Activated naive CD8-positive, alpha-beta T cell treated with anti-CD3 and anti-CD28 coated beads, Interleukin-2, amount 50 U/mL, for 24 hours (primary cell): ENCODE measurements around the gene VPS13D.

Source experiments
- ATAC-seq: fragments of 150-1000 bp; cut with Tn5 transposase; one replicate; pipeline ENCODE4 v1.10.0; 2021
- DNase-seq: peaks from one replicate; pipeline ENCODE4 v3.0.0; 2021
- H3K27ac Mint-ChIP-seq: one replicate; pipeline ENCODE4 v1.8.0; 2021; ENCODE audit warnings: mild to moderate bottlenecking, mixed read lengths
- H3K27me3 Mint-ChIP-seq: one replicate; pipeline ENCODE4 v1.8.0; 2021; ENCODE audit warnings: mixed read lengths
- H3K36me3 Mint-ChIP-seq: one replicate; pipeline ENCODE4 v1.8.0; 2021; ENCODE audit warnings: low read depth, mixed read lengths
- H3K4me1 Mint-ChIP-seq: one replicate; pipeline ENCODE4 v1.8.0; 2021; ENCODE audit warnings: mixed read lengths
- H3K4me3 Mint-ChIP-seq: one replicate; pipeline ENCODE4 v1.8.0; 2021; ENCODE audit warnings: mild to moderate bottlenecking, moderate library complexity, mixed read lengths
- H3K9me3 Mint-ChIP-seq: one replicate; pipeline ENCODE4 v1.8.0; 2021; ENCODE audit warnings: mixed read lengths

VPS13D gene

DNA sequence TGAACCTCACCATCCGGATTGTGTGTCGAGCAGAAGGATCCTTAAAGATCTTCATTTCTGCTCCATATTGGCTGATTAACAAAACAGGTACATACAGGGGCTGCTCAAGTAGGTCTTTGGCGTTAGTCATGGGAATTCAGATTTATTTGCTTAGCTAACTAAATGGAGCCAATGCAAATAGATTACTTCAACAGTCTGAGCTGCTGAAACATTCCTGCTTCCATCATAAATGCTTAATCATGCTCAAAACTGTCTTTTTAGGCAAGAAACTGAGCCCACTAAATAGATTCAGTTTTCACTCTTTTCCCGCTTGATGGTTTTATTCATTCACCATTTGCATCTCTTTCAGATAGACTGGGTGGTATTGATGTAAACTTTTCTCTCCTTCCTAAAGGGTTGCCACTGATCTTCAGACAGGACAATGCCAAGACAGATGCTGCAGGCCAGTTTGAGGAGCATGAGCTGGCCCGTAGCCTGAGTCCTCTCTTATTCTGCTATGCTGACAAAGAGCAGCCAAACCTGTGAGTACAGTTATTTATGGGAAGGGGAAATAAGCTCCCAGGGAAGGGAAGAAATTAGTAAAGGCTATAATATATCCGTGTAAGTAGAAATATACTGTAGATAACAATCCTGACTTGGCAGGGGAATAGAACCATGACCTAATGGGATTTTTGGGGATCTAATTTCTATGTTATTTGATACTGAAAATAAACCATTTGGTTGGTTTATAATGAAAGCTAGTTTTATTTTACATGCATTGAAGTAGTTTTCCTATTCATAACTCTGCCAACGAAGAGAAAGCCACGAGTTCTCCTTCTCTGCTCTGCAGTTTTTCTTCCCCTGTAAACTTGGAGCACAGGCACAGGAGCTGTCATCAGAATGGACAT lies 126.4 kb downstream of the VPS13D start:
- Mint-ChIP-seq H3K27ac (no peak overlapping the region), H3K4me3 (no peak overlapping the region), H3K36me3 (peaks cover 31% of the 10 kb centered on the region), H3K9me3 (no peaks in the 10 kb centered on the region), H3K4me1 (no peaks in the 10 kb centered on the region), H3K27me3 (no peaks in the 10 kb centered on the region)
- DNase-seq = no peak
- ATAC-seq = no peak

DNA sequence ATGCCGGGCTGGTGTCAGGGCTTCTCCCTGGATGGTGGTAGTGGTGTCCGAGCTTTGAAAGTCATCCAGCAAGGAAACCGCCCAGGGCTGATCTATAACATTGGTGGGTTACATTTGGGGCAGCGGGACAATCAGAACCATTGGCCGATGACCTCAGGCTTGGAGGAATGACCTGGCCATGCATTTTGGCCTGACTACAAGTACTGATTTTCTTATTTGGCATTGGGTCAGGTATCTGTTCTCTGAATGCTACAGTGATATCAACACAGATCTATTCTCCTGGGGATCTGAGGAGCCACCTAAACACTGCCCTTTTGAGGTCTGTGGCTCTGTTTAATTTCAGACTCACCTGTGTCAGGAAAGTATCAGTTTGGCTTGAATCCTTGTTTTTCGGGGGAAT lies 128.7 kb downstream of the VPS13D start:
- Mint-ChIP-seq H3K9me3 (no peaks in the 10 kb centered on the region), H3K4me1 (no peaks in the 10 kb centered on the region), H3K27ac (no peak overlapping the region), H3K27me3 (no peaks in the 10 kb centered on the region), H3K36me3 (peaks cover 36% of the 10 kb centered on the region), H3K4me3 (no peak overlapping the region)
- DNase-seq (no peak), ATAC-seq (no peak)

DNA sequence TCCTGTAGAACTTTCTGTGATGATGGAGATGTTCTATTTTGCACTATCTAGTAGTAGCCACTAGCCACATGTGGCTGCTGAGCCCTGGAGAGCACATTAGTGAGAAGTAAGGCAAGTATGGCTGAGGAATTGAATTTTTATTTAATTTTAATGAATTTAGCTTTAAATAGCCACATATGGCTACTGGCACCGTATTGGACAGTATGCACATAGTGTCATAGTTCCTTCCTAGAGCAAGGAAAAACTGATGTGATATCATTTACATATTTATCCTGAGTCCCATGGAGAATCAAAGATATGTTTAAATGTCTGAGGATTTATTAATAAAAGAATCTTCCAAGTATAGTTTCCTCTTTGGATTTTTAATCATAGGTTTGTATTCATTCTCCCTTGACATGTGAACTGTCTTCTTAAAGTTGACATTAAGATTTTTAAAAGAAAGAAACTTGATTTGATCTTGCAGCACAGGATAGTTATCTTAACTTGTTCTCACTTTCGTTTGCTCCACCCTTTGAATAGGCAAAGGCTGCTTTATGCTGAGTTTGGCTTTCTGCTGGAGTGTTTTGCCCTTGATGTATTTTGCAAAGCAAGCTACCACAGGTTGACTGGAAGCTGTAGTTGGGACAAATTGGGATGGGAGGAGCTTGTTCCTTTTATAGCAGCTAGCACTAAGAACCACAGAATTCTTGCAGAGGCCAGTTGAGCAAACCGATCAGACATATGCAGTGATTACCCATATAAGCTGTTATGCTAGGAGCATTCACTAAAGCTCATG lies 129.7 kb downstream of the VPS13D start:
- Mint-ChIP-seq H3K36me3 (peaks cover 40% of the 10 kb centered on the region), H3K4me1 (no peaks in the 10 kb centered on the region), H3K27me3 (no peaks in the 10 kb centered on the region), H3K27ac (no peak overlapping the region), H3K9me3 (no peaks in the 10 kb centered on the region), H3K4me3 (no peak overlapping the region)
- no peak for ATAC-seq
- no peak for DNase-seq

DNA sequence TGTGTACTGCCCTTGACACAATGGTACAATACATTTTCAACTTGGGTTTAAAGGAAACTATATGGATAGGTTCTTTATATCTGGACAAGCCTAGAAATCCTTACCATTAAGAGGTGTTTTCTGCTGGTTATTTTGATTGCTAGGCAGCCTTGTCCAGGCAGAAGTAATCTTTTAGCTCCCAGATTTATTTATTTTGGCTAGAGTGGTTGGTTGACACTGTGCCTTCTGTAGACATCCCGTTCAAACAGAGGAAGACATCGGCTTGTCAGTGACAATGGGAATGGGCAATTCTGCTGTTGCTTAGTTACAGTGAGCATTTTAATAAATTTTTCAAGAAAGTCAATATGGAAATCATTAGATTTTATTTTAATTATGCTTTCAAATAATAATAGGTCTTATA lies 138.8 kb downstream of the VPS13D start:
- Mint-ChIP-seq H3K9me3 (no peaks in the 10 kb centered on the region), H3K27me3 (no peaks in the 10 kb centered on the region), H3K4me1 (peaks cover 5% of the 10 kb centered on the region), H3K36me3 (peaks cover 34% of the 10 kb centered on the region), H3K27ac (no peak overlapping the region), H3K4me3 (no peak overlapping the region)
- no peak for ATAC-seq
- DNase-seq = no peak

DNA sequence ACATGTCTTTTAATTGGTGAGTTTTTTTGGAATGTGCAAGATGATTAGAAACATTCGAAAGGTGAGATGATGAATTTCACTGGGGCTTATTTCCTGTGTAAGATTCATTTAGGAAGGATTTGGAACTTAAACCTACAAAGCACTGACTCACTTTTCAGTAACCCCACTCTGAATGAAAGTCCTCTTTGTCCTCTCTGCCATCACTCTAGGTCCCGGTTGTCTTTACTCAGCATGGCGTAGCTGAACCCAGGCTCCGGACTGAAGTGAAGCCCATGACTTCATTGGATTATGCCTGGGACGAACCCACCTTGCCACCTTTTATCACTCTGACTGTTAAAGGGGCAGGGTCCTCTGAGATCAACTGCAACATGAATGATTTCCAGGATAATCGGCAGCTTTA lies 139.4 kb downstream of the VPS13D start:
- Mint-ChIP-seq H3K36me3 (peaks cover 35% of the 10 kb centered on the region), H3K9me3 (no peaks in the 10 kb centered on the region), H3K27me3 (no peaks in the 10 kb centered on the region), H3K4me1 (peaks cover 5% of the 10 kb centered on the region), H3K4me3 (no peak overlapping the region), H3K27ac (no peak overlapping the region)
- ATAC-seq (no peak), DNase-seq (no peak)

DNA sequence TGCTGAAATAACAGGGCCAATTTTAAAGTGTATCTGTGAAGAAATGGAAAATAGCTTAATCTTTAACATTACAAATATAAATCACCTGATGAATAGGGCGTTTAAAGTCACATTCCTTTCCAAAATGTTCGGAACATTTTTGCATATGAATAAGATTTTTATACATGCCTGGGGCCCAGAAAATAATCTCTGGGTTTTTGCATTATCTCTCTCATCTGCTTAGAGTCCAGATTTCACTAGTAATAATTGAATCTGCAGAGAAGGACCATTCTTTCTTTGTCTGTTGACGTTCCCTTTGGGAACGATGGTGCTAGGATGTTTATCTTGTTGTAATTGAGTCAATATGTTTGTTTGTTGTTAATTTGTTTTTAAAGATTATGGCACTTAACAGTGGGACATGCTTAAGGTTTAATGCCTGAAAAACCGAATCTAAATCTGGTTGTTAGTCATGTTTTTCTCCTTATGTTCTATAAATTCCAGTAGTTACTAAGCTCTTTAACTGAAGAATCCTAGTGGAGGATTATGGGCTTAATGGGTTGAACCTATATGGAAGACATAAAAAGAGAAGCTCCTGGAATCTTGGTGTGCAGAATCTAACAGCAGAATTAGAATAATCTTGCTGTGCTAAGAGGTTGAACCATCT lies 140.6 kb downstream of the VPS13D start:
- Mint-ChIP-seq H3K9me3 (no peaks in the 10 kb centered on the region), H3K4me3 (no peak overlapping the region), H3K4me1 (peaks cover 5% of the 10 kb centered on the region), H3K36me3 (peaks cover 32% of the 10 kb centered on the region), H3K27ac (no peak overlapping the region), H3K27me3 (no peaks in the 10 kb centered on the region)
- ATAC-seq = no peak
- DNase-seq = no peak

DNA sequence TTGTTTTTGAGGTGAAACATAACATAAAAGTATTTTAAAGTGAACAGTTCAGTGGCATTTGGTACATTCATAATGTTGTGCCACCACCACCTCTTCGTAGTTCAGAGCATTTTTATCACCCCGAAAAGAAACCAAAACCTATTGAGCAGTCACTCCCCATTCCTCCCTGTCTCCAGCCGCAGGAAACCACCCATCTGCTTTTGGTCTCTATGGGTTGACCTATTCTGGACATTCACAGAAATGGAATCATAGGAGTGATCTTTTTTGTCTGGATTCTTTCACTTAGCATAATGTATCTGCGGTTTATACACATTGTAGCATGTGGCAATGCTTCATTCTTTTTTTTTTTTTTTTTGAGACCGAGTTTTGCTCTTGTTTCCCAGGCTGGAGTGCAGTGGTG lies 141.2 kb downstream of the VPS13D start:
- Mint-ChIP-seq H3K36me3 (peaks cover 33% of the 10 kb centered on the region), H3K9me3 (no peaks in the 10 kb centered on the region), H3K27me3 (no peaks in the 10 kb centered on the region), H3K4me3 (no peak overlapping the region), H3K27ac (no peak overlapping the region), H3K4me1 (peaks cover 5% of the 10 kb centered on the region)
- ATAC-seq (no peak), DNase-seq (no peak)

DNA sequence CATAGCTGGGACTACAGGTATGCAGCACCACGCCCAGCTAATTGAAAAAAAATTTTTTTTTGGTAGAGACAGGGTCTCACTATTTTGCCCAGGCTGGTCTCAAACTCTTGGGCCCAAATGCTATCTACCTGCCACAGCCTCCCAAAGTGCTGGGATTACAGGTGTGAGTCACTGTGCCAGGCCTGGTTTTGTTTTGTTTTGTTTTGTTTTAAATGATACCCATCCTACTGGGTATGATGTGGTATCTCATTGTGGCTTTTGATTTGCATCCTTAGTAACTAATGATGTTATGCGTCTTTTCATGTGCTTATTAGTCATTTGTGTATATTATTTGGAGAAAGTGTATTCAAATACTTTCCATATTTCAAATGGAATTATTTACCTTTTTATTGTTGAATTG lies 142.3 kb downstream of the VPS13D start:
- DNase-seq (no peak), ATAC-seq (no peak)
- Mint-ChIP-seq H3K4me3 (no peak overlapping the region), H3K4me1 (peaks cover 7% of the 10 kb centered on the region), H3K9me3 (no peaks in the 10 kb centered on the region), H3K27ac (no peak overlapping the region), H3K27me3 (no peaks in the 10 kb centered on the region), H3K36me3 (peaks cover 38% of the 10 kb centered on the region)

DNA sequence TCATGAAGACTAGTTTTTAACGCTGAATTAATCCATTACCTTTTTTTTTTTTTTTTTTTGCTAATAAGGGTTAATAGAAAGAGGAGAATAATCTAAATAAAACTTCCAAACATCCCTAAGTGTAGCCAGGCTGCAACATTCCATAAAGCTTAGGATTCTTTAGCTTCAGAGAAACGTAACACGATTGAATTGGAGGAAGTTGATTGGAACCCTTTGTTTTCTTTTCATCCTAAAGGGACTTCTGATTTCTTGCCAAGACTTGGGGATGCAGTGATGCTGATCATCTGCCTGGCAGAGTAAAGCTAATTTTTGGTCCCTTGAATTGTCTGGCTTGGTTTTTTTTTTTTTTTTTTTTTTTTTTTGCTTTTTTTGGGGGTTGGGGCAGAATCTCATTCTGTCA lies 142.9 kb downstream of the VPS13D start:
- Mint-ChIP-seq H3K27ac (no peak overlapping the region), H3K36me3 (peaks cover 39% of the 10 kb centered on the region), H3K4me1 (peaks cover 7% of the 10 kb centered on the region), H3K27me3 (no peaks in the 10 kb centered on the region), H3K4me3 (no peak overlapping the region), H3K9me3 (no peaks in the 10 kb centered on the region)
- DNase-seq = no peak
- ATAC-seq = no peak

DNA sequence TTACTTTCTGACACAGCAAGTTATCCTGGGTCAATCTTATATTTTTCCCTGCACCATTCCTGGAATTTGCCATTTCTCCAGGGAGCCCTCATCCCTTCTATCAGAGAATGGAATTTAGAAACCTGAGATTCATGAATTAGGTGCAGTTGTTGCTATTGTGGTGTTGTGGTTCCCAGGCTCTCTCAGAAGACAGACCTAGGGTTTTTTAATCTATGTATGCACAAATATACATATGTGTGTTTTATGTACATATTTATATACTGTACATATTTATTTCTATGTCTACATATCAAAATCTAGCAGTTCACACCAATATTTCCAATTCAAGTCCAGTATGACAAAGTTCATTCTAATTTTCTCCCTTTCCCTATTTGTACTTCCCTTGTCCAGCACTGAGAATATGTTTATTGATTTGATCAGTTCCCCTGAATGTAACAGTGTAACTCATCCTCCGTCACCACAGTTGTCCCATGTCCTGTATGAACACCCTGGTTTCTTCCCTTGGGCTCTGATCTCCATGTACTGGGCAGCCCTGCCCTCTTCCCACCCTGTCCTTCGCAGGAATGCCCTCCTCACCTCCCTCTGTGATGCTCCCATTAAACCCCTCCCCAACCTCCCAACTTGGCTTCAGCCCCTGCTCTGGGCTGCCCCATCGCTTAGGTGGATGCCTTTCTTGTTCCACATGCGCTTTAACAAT lies 145.5 kb downstream of the VPS13D start:
- no peak for DNase-seq
- H3K4me1 Mint-ChIP-seq = peaks cover 7% of the 10 kb centered on the region
- H3K36me3 Mint-ChIP-seq = peaks cover 41% of the 10 kb centered on the region
- no peak for ATAC-seq
- no peaks in the 10 kb centered on the region for H3K9me3 Mint-ChIP-seq
- H3K4me3 Mint-ChIP-seq = no peak overlapping the region
- no peaks in the 10 kb centered on the region for H3K27me3 Mint-ChIP-seq
- H3K27ac Mint-ChIP-seq = peak overlapping the region; percentile 0

DNA sequence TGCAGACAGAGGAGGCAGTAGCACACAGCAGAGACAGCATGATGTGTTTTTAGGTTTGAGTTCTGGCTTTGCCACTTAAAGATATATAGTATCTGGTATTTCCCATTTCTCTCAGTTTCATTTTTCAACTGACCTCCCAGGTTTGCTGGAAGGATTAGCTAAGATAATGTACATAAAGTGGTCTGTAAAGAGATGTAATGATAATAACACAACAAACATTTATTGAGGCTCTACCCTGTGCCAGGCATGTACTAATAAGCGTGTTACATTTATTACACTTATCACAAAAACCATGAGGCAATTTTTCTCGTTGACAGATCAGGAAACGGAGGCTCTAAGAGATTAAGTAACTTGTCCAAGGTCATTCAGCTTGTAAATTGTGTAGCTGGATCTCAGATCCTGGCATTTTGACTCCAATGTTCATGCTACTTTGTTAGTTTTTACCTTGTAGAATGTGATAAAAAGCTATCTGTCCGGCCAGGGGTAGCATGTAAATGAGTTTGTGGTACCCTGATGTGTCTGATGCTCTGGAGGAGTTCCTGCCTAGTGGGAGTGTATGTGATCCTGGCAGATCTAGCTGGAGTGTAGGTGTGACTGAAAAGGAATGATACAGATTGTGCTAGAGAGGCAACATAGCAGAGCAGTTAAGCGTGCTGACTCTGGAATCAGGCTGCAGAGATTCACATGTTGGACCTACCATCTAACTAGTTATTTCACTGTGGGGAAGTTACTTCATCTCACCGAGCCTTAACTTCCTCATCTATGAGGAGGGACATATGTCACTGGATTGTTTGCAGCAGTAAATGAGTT lies 146.6 kb downstream of the VPS13D start:
- peaks cover 43% of the 10 kb centered on the region for H3K36me3 Mint-ChIP-seq

DNA sequence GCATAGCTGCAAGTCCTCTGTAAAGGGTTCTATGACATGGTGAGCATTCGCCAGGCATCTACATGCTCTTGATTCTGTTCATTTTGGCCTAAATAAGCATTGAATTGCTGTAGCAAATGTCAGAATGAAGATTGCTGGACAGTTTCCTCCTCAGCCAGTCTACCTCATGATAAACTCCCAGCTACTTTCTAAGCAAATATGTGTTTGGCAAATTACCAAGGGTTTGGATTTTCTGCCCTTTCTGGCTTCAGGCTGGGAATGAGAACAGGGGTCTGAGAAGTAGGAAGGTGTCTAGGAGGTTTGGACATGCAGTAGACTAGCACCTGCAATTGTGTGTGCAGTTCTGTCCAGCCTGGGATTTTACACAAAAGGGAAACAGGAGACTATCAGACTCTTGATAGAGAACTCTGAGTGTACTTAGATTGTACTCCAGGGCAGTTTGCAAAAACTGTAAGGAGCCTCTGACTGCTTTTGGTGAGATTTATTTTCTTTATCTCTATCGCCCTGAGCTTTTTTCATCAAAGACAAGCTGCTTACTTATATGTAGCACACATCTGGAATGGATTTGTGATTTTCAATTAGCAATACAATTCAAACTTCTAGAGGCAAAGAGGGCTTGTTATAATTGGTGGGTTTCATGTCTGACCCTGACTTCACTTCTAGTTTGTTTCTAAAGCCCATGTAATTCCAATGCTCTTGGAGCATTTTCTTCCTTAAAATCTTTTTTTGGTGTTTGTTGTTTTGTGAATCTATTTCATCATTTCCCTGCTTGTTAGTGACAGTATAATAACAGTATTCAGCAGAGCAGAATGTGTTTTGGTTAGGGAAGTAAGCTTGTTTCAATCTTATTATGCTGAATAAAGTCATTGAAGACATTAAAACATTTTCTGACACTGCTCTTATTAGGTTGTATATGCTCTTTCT lies 150.8 kb downstream of the VPS13D start:
- no peaks in the 10 kb centered on the region for H3K27me3 Mint-ChIP-seq
- no peaks in the 10 kb centered on the region for H3K9me3 Mint-ChIP-seq
- DNase-seq = no peak
- ATAC-seq = no peak
- H3K4me1 Mint-ChIP-seq = peaks cover 30% of the 10 kb centered on the region
- H3K36me3 Mint-ChIP-seq = peaks cover 51% of the 10 kb centered on the region
- H3K4me3 Mint-ChIP-seq = no peak overlapping the region
- H3K27ac Mint-ChIP-seq = no peak overlapping the region

More for the DNA sequence above, 146.6 kb downstream of the VPS13D start:
- peaks cover 7% of the 10 kb centered on the region for H3K4me1 Mint-ChIP-seq
- H3K9me3 Mint-ChIP-seq = no peaks in the 10 kb centered on the region
- no peak overlapping the region for H3K27ac Mint-ChIP-seq
- DNase-seq (no peak), ATAC-seq (no peak)
- H3K4me3 Mint-ChIP-seq = no peak overlapping the region
- H3K27me3 Mint-ChIP-seq = no peaks in the 10 kb centered on the region

DNA sequence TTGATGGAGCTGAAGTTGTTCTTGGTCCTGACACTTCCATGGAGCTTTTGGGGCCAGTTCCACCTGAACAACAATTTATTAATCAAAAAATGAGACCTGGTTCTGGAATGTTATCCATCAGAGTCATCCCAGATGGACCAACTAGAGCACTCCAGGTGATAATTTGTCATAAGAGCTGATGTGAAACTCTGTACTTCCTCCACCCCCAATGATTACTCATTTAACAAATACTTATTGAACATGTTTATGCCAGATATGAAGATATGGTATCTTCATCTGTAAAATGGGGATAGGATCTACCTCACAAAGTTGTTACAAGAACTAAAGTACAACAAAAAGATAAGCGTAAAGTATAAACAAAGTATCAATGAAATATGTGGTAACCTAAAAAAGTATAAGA lies 153.2 kb downstream of the VPS13D start:
- no peak for DNase-seq
- Mint-ChIP-seq H3K36me3 (peaks cover 66% of the 10 kb centered on the region), H3K4me1 (peaks cover 41% of the 10 kb centered on the region), H3K9me3 (peaks cover 19% of the 10 kb centered on the region), H3K4me3 (no peak overlapping the region), H3K27me3 (no peaks in the 10 kb centered on the region), H3K27ac (no peak overlapping the region)
- no peak for ATAC-seq
